WERI-Rb-1 (cell line): ENCODE measurements around the gene KIAA0825.

ENCODE experiments used
- DNase-seq: peaks from one replicate; pipeline ENCODE4 v3.0.0-alpha.2; 2020
- H3K27ac ChIP-seq: fragments of 250-450 bp; sonication (Bioruptor Pico); 2 replicates; pipeline ENCODE4 v1.5.1; 2020; ENCODE audit warnings: mild to moderate bottlenecking, moderate library complexity
- H3K27me3 ChIP-seq: fragments of 250-450 bp; sonication (Bioruptor Pico); 2 replicates; pipeline ENCODE4 v1.5.1; 2021; ENCODE audit warnings: mild to moderate bottlenecking, low read depth, moderate library complexity; ENCODE audit not compliant: insufficient read depth, severe bottlenecking
- H3K36me3 ChIP-seq: fragments of 250-450 bp; sonication (Bioruptor Pico); 2 replicates; pipeline ENCODE4 v1.5.1; 2020; ENCODE audit warnings: mild to moderate bottlenecking, moderate library complexity
- H3K4me3 ChIP-seq: 2 replicates; pipeline ENCODE4 v1.5.1; 2011; ENCODE audit warnings: low read depth, mild to moderate bottlenecking, control low read depth, low read length
- H3K9me3 ChIP-seq: fragments of 250-450 bp; sonication (Bioruptor Pico); 2 replicates; pipeline ENCODE4 v1.5.1; 2021; ENCODE audit warnings: mild to moderate bottlenecking, moderate library complexity; ENCODE audit not compliant: severe bottlenecking
- CTCF ChIP-seq: IDR thresholded peaks from 2 replicates; pipeline ENCODE4 v1.5.1; 2011; ENCODE audit warnings: low read depth, mild to moderate bottlenecking, control low read depth, inconsistent platforms, low read length

Gene KIAA0825

DNA sequence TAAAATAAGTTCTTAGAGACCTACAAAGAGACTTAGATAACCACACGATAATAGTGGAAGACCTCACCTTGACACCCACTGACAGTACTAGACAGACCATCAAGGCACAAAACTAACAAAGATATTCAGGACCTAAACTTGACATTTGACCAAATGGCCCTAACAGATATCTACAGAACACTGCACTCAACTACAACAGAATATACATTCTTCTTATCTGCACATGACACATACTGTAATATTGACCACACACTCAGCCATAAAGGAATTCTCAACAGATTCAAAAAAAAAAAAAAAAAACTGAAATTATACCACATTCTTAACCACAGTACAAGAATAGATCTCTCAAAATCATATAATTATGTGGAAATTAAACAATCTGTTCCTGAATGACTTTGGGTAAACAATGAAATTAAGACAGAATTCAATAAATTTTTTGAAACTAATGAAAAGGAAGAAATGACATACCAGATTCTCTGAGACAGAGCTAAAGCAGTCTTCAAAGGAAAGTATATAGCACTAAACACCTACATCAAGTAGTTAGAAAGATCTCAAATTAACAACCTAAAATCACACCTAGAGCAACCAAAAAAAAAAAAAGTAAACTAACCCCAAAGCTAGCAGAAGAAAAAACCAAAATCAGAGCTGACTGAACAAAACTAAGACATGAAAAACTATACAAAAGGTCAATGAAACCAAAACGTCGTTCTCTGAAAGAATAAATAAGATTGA is 514.7 kb downstream of the KIAA0825 start:
- Histone ChIP-seq H3K4me3 (no peak overlapping the region), H3K9me3 (no peaks in the 10 kb centered on the region), H3K27ac (no peak overlapping the region), H3K27me3 (no peaks in the 10 kb centered on the region), H3K36me3 (no peaks in the 10 kb centered on the region)
- DNase-seq, result no peak
- no peak for TF ChIP-seq CTCF
